GM19035 (cell line): ENCODE data around the gene FBXL5.

Experiments used
- ATAC-seq: cut with Tn5 transposase; IDR thresholded peaks from one replicate; pipeline ENCODE4 v1.9.1; 2021; ENCODE audit not compliant: unreplicated experiment

FBXL5 gene

DNA sequence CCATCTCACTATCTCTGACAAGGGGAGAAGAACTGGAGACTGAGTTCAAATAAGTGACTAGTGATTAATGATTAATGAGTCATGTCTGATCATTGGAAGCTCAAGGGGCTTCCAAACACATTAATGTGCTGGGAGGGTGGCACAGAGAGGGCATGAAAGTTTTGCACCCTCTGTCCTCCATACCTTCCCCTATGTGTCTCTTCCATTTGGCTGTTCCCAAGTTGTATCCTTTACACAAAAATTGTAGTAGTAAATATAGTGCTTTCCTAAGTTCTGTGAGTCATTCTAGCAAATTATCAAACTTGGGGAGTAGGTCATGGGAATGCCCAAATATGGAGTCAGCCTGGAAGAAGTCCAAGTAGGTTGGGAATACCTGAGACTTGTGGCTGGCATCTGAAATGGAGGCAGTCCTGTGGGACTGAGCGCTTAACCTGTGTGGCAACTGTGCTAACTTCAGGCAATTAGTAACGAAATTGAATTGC, 22.4 kb upstream of the FBXL5 start:
- ATAC-seq: no peak

DNA sequence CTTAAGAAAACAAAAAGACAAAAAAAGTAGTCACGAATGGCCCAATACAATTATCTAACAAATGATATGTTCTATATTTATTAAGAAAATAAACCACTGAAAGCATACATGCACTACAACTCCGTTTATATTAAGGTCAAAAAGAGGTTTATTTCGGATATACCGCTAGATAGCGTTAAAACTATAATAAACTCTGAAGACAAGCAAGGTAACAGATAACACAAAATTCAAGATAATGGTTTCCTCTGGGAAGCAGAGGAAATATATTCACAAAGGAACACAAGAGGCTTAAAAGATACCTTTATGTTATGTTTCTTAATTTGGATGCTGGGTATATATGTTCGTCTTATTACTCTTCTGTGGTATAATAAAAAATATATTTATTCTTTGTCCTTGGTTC, 21.7 kb upstream of the FBXL5 start:
- ATAC-seq: no peak

DNA sequence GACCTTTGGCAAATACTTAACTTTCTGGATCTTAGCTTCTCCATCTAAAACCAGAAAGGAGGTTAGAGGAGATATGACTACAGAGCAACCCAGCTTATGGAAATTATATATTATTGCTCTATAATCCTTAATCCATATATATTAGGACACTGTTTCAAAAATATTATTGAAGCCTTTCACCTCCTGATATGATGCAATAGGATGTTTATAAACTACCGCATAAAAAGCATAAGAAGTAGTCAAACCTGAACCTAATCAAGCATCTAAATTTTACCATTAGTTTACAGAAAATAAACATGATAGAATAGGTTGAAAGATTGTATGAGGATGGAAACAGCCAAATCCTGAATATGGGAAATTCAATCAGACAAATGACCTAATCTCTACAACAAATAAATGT, 20.9 kb upstream of the FBXL5 start:
- ATAC-seq: no peak

DNA sequence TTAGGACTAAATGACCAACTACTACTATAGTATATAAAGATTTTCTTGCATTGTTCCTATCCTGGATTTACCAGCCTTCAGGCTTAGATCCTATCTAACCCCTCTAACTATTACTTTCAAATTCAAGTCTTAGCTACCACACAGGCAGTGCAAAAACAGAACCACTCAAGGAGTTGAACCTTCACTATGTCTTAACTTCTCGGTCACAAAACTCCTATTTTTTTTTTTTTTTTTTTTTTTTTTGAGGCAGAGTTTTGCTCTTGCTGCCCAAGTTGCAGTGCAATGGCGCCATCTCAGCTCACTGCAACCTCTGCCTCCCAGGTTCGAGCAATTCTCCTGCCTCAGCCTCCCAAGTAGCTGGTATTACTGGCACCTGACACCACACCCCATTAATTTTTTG, 20.2 kb upstream of the FBXL5 start:
- ATAC-seq: no peak

DNA sequence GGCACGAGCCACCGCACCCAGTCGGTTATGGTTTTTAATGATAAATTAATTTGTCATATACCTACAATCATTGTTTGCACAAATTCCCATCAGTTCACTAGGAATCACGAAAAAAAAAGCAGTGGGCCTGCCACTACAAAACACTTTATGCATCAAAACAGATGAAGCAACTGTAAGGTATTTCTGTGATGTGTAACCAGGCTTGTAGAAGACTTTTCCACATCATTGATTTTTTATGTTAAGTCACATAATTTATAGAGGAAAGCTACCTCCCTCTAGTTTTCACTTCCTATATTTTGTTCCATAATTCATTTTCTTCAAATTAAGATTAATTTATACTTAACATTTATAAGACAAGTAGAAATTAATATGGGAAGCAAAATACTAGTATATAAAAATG, 19.8 kb upstream of the FBXL5 start:
- no peak for ATAC-seq

DNA sequence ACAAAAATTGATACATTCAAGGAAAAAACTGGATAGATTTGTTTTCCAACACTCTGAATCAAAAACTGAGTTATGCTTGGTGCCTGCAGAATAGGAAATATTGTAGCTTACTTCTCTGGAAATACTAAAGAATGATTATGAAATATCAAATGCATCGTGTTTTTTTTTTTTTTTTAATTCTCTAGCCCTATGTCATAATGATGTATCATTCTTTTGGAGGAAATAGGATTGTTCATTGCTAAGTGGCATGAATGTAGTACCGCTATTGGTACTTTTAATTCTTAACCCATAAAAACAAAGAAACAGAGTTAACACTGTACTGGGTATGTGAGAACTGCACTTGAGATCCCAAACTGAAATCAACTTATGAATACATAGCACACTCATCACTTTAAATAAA, 18.9 kb upstream of the FBXL5 start:
- no peak for ATAC-seq

DNA sequence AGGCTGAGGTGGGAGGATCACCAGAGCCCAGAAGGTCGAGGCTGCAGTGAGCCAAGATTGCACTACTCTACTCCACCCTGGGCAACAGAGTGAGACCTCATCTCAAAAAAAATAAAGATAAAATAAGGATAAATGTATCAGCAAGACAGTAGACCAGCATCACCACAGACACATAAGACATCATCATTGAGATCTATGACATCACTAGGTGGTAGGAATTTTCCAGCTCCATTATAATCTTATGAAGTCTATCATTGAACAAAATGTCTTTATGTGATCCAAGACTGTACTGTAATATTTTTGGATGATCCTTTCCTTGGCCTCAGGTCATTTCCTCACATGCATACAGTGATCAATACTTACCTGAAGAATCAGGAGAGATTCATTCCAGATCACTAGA, 18.2 kb upstream of the FBXL5 start:
- no peak for ATAC-seq

DNA sequence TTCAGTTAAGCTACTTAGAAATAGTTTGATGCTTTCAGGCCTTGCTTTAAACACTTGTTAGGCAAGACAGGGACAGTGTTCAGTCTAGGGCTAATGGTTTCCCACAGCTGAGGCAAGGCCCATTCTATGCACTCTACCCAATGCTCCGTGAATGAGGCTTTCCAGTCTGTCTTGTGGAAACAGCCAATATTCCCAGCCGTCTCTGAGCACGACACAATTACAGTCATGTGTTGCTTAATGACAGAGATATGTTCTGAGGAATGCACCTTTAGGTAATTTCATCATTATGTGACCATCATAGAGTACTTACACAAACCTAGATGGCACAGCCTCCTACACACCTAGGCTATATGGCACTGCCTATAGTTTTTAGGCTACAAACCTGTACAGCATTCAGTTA, 16.9 kb upstream of the FBXL5 start:
- no peak for ATAC-seq

DNA sequence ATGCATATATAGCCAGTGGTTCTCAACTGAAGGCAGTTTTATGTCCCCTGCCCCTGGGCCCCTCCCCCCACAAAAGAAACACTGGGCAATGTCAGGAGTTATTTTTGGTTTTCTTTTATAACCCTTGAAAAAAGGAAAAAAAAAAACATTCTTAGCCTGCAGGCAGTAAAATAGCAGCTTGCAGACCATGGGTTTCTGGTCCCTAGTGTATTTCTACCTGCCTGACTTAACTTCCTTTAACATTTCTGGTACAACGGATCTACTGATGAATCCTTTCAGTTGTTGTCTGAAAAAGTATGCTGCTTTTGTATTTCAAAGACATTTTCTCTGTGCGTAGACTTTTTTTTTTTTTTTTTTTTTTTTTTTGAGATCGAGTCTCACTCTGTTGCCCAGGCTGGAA, 15.4 kb upstream of the FBXL5 start:
- ATAC-seq: no peak

DNA sequence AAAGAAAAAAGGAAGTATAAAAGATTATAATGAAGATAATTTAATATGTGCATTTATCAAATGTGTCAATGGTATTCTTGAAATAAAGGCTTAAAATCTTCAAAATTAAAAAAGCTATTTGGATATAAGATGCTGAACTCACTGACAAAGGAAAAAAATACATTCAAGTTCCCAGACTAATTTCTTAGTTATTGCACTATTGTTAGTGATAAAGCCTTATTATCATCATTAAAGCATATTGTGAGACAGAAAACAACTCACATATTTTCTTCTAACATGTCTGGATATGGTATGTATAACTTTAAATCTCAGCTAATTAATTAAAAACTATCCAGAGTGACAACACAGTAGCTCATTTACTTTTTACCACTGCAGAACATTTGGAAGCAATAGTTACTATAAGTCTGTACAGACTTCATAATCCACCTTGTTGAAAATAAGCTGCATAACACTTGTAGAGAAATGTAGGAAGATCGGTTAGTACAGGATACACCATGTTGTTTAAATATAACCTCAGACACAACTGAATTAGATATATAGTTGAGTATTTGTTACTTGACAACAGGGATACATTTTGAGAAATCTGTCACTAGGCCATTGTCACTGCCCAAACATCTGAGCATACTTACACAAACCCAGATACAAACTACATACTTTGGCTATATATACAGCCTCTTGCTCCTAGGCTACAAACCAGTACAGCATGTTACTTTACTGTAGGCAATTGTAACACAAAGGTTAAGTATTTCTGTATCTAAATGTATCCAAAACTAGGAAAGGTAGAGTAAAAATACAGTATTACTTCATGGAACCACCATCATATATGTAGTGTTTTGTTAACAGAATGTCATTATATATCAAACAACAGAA, 13.6 kb upstream of the FBXL5 start:
- no peak for ATAC-seq

DNA sequence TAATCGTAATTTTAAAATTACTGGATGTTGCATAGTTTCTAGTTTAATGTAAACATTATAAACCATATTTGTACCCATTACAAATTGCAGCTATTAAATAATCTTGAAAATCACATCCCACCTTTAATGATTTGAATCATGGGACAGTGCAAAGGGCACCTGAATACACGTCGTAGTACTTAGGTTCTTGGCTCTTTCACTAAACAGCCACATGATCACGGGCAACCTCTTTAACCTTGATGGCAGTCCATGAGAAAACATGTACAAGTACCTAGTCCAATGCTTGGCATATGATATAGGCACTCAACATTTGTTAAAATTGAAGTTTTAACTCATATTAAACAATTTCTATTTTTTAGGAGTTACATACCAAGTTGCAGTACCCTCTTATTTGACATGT, 11.8 kb upstream of the FBXL5 start:
- ATAC-seq: no peak

DNA sequence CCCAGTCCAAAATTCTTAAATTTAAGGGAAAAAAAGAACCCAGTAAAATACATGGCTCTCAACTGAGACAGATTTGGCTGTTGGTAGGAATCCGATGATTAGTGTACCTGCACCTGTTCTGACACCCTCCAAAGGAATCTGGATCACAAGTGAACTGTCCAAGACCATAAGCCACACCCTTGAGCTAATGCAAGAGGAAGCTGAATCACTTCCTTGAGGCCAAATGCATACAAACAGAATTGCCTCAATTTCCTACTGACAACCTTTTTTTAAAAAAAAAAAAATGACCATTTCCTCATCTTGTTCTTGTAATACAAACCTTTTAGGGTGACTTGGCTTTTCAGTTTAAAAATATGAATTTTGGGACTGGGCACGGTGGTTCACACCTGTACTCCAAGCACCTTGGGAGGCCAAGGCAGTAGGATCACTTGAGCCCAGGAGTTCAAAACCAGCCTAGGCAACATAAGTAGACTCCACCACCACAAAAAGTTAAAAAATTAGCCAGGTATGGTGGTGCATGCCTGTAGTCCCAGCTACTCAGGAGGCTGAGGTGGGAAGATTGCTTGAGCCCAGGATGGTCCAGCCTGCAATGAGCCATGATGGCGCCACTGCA, 10.7 kb upstream of the FBXL5 start:
- no peak for ATAC-seq

DNA sequence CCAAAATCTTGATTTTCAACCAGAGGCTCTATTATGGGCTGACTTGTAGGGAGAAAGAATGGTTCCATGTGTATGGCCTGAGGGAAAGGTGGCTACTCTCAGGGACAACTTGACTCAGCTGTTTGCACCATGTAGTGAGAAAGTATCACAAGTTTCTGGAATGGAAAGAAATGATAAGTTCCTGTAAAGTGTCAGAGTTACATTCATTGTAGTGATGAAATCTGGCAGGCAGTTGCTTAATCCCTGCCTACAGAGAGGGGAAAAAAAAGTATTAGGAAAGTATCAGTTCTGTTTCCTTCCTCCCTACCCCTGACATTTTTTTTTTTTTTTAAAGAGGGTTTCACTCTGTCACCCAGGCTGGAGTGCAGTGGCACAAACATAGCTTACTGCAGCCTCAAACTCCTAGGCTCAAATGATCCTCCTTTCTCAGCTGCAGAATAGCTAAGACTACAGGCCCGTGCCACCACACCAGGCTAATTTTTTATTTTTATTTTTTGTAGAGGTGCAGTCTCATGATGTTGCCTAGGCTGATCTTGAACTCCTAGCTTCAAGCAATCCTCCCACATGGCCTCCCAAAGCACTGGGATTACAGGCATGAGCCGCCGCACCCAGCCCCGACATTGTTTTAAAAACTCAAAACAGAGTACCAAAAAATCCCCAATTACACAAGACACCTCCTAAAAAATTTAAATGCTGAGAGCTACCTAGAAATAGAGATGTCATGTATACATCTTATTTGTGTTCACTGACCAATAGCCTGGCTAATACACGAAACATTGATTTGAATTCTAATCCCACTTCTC, 4.8 kb upstream of the FBXL5 start:
- ATAC-seq: no peak

DNA sequence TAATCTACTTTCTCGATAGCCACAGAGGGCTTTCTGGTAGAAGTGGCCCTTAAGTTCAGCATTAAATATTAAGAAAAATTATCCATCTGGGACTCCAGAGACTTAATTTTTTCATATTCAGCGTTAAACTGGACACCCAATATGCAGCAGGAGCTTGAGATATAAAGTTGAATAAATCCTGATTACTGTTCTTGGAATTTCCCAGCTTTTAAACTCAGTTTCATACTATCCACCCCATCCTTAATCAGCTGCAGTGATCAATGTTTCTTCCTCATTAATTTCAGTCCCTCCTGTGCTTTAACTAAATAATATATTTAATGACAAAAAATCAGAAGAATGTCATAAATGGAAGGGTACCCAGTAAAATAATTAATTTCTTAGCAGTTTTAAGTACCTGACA, 3.6 kb upstream of the FBXL5 start:
- no peak for ATAC-seq

DNA sequence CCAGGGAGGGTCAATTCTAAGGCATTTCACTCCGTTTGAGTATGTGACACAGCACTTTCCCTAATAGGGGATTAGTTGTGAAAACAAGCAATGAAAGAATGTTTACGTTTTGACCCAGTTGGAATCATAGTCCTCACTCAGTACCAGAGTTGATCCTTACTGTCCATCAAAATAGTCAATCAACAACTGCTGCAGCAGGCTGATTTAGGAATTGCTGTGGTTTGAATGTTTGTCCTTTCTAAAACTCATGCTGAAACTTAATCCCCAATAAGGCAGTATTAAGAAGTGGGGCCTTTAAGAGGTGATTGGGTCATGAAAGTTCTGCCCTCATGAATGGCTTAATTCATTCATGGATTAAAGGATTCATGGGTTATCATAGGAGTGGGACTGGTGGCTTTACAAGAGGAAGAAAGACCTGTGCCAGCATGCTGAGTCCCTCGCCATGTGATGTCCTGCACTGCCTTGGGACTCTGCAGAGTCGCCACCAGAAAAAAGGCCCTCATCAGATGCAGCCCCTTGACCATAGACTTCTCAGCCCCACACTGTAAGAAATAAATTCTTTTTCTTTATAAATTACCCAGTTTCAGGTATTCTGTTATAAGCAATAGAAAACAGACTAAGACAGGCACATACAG, 3.1 kb upstream of the FBXL5 start:
- ATAC-seq: no peak

DNA sequence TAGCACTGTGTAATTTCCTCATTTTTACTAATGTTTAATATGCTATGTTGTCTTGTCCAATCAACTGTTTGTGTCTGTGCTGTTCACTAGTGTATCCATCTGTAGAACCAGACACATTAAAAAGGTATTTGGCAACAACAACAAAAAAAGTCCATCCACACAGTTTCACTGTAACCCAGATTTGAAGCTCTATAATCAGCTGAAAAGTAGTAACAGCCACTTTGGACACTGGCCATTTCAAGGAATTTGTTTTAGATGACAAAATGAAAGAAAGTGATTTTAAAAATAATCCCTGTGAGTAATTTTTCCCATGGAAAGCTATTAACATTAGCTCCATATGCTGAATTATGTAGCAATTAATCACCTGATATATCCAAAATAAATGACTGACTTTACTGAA, 2.2 kb upstream of the FBXL5 start:
- ATAC-seq: no peak

DNA sequence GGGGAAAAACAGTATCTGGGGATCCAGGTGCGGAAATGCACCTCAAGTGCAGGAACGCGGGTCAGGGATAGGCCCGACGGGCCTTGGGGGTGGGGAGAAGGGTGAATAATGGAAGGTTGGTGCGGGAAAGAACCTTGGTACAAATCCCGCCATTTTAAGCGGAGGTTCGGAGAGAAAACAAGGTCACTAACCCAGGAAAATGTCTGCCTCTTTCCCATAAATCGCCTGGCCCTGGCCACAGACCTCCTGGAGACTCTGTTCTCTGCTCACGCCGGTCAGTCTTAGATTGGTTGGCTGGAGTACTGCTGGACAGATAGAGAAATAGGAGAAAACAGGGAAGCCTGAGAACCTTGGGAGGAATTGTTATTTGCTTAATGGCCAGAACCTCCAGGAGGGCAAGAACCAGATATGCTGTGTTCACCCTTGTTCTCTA, 897 bp upstream of the FBXL5 start:
- ATAC-seq: no peak

DNA sequence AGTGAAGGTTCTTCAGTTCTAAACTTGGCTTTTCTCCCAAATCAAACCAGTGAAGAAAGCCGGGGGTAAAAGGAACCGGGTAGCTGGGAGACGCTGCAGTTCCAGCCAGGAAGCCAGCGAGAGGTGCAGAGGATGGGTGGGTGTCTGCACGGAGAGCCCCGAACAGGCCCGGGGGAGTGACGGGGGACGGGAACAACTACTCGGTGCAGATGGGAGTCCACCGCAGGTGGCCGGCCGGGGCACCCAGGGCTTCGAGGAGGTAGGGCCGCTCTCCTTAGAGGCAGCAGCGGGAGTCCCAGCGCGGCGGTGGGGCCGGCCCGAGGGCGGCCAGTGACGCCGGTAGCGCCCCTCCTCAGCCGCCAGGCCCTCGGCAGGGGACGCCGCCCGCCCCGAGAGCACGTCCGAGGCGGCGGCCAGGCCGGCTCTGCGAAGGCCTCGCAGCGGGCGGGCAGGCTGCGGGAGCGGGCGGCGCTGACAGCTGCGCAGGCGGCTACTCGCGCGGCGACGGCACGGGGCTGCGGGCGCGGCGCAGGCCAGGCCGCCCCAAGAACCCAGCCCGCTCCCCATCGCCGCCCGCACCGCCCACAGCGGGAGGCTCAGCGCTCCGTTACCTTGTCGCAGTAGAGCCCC, 449 bp downstream of the FBXL5 start:
- peak; percentile 49 for ATAC-seq

DNA sequence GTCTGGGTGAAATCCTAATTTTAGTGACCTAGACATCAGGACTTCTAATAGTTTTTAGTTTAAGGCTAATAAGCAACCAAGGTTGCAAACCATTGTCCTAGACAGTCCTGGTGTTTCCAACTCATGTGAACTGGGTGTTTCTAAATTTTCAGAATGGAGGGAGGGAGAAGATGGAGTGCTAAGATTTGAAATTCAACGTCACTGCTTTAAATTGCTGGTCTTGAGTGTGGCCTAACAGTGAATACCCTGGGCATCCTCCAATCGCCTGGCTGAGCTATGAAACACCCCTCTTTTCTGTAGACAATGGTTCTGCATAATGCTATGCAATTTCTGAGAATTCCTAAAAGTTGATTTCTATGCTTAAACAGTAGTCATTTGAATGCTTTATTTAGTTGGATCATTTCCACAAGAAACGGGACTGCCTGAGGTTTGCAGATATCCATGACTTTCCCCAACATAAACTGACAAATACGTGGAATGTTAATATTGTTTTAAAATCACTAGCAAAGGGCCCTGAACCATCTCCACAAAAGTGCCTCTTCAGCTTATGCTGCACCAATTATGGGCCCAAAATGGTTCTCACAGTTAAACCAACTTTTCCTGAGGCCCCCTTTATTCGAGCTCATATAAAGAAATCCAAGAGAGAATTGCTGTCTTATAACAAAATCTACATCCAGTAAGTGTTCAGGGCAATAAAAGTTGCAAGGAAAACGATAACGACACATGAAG, 1.1 kb downstream of the FBXL5 start:
- ATAC-seq: no peak

DNA sequence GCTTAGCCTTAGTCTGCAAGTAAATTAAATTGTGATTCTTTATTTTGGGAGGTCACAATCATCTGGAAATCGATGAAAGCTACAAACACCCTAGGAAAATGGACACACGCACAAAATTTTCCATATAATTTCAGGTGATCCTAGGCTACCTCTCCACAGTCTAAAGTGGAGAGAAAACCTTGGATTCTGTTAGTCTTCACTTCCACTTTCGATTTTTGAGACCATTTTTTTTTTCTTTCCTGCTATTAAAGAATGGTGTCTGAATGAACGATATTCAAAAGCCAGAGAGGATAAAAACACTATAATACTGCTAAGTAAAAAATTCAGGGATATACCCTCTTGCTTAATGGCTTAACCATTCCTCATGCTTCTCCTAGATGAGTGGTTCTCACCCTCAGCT, 1.7 kb downstream of the FBXL5 start:
- ATAC-seq: no peak
